ENCODE data around the gene CUX1. TPM values are rescaled to one million over a fixed set of nuclear protein-coding genes. Genes with fewer than 3 reads are reported as not detected.
"Not testable (repeated sequence)": the region's sequence is repeated elsewhere in the genome, so short reads cannot be mapped to it uniquely, and the experiment has no call there.

The CUX1 gene
- total RNA-seq, 1 experiment from 2014 or later = 49.8 TPM

DNA sequence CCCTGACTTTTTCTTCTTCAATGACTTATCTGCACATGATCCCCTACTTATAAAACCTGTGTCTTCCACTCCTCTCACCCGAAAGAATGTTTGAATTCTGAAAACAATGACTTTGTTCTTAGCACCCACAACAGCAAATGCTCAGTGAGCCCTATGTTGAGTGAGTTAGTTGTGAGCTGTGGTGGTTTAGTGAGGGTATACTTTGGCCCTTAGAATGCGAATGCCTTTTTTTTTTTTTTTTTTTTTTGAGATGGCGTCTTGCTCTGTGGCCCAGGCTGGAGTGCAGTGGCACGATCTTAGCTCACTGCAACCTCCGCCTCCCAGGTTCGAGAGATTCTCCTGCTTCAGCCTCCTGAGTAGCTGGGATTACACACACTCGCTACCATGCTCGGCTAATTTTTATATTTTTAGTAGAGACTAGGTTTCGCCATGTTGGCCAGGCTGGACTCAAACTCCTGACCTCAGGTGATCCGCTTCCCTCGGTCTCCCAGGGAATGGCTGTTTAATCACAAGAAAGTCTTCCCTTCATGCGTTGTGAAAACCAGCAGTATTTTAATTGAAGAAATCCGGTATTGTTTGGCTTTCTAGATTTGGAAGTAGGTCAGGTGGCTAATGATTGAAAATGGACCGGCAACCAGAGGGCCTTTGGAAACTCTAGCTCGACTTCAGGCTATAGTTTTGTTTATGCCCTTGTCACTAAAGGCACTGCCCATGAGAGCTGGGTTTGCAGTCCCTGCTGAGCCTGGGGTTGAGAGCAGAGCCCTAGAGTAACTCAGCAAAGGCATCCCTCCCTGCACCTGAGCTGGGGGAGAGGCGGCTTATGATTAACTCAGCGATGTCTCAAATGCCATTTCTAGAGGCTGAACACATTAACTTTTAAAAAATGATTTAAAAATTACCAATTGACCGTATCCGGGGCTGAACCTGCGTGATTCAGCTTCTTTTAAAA is 41.3 kb downstream of the CUX1 start:
- Histone ChIP-seq H3K27me3 (replicated peaks) (no peaks in the 10 kb centered on the region), H3K4me1 (replicated peaks) (peaks cover 7% of the 10 kb centered on the region), H3K36me3 (no peaks in the 10 kb centered on the region; the same call in 1 of the 2 replicates), H3K27ac (no peak overlapping the region), H3K9me3 (replicated peaks) (no peaks in the 10 kb centered on the region), H3K4me3 (no peak overlapping the region)
- no peak for DNase-seq (ENCODE audit: low read depth in 1 of 2, low spot score in 2 of 2)

- H3K9me3 ChIP-seq (replicated peaks) = no peaks in the 10 kb centered on the region
- H3K27me3 ChIP-seq (replicated peaks) = no peaks in the 10 kb centered on the region
- H3K4me3 ChIP-seq = no peak overlapping the region
- peaks cover 7% of the 10 kb centered on the region for H3K4me1 ChIP-seq (replicated peaks)
- no peak for DNase-seq (ENCODE audit: low read depth in 1 of 2, low spot score in 2 of 2)
- H3K27ac ChIP-seq = no peak overlapping the region
- H3K36me3 ChIP-seq = no peaks in the 10 kb centered on the region; the same call in 1 of the 2 replicates
These were observed 42.1 kb downstream of the CUX1 start for GRCh38 chr7:101859411-101860106.

- Histone ChIP-seq H3K27ac (no peak overlapping the region), H3K4me3 (no peak overlapping the region), H3K36me3 (peaks cover 4% of the 10 kb centered on the region; the same call in 1 of the 2 replicates), H3K27me3 (replicated peaks) (no peaks in the 10 kb centered on the region), H3K9me3 (replicated peaks) (no peaks in the 10 kb centered on the region), H3K4me1 (replicated peaks) (peaks cover 7% of the 10 kb centered on the region)
- no peak for DNase-seq (ENCODE audit: low read depth in 1 of 2, low spot score in 2 of 2)
These were observed 43.1 kb downstream of the CUX1 start for GRCh38 chr7:101860316-101861217.

DNA sequence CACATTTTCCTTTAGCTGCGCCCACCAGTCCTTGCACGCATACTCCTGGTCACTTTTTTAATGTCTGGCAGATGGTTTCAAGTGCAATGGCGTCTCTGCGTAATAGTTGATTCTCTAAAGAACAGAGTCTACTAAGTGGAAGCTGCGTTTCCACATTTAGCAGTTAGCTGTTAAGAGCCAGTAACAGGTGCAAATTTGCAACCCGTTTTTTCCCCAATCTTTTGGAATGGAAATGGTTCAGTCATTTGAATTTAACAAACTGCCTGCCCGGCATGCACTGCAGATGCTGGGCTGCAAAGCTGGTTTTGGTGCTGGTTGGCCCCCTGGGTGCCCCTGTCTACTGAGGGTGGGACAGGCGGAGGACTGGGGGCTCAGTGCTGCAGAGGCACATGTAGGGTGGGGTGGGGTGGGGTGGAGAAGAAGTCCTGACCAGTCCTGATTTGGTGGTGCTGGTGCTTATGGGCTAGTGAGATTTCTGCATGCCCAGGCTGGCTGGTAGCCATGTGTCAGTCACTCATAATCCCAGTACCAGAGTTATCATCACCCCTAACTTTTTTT is 43.9 kb downstream of the CUX1 start:
- H3K27me3 ChIP-seq (replicated peaks) = no peaks in the 10 kb centered on the region

DNA sequence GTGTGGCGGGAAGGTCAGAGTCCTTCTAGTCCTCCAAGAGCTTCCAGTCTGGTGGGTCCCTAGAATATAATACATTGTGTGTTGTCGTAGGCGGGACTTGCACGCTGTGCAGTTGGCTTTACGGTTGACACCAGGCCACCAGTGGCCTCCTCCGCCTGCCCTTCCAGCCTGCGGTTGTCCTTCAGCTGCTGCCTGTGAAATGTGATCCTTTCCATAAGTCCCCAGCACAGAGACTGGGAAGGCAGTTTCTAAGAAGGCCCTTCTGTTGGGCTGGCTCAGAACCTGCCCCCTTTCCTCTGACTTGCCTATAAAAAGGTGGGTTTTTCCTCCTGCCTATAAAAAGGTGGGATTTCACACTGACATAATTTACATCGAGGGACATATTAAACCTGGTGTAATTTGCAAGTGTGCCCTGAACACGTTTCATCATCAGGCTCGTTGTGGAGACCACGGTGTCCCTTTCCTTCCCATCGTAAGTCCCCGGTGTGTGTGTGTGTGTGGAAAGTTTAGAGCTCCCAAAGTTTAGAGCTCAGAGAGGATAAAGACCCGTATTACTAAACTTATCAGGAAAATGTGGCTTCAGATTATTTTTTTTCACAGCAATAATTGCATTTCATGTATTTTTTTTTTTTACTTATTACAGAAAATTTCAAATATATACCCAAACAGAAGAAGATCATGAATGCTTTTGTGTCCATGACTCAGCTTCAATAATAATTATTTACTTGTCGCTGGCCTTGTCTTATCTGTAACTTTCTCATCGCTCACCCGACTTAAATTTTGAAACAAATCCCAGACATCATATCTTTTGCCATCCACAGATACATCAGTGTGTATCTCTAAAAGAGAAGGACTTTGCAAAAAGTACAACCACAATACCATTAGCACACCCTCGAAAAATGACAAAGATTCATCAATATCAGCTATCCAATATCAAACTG is 45.1 kb downstream of the CUX1 start:
- Histone ChIP-seq H3K27me3 (replicated peaks) (no peaks in the 10 kb centered on the region), H3K9me3 (replicated peaks) (no peaks in the 10 kb centered on the region), H3K36me3 (0 out of 2 replicates have a peak, but pooled peaks cover 4% of the 10 kb centered on the region), H3K27ac (no peak overlapping the region), H3K4me1 (replicated peaks) (no peaks in the 10 kb centered on the region), H3K4me3 (no peak overlapping the region)
- DNase-seq (ENCODE audit: low read depth in 1 of 2, low spot score in 2 of 2) = no peak

More for the DNA sequence above, 43.9 kb downstream of the CUX1 start:
- no peak for DNase-seq (ENCODE audit: low read depth in 1 of 2, low spot score in 2 of 2)
- Histone ChIP-seq H3K9me3 (replicated peaks) (no peaks in the 10 kb centered on the region), H3K4me3 (no peak overlapping the region), H3K27ac (no peak overlapping the region), H3K36me3 (0 out of 2 replicates have a peak, but pooled peaks cover 4% of the 10 kb centered on the region), H3K4me1 (replicated peaks) (peaks cover 5% of the 10 kb centered on the region)

DNA sequence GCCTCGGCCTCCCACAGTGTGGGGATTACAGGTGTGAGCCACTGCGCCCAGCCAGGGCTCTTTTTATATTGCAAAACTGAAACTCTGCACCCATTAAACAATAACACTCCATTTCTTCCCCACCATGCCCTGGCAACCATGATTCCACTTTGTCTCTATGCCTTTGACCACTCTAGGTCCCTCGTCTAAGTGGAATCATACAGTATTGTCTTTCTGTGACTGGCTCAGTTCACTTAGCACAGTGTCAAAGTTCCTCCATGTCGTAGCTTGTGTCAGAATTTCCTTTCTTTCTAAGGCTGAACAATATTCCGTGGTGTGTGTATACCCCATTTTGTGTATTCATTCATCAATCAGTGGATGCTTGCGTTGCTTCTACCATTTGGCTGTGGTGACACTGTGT is 46.2 kb downstream of the CUX1 start:
- no peaks in the 10 kb centered on the region for H3K4me1 ChIP-seq (replicated peaks)
- no peaks in the 10 kb centered on the region for H3K27me3 ChIP-seq (replicated peaks)
- 0 out of 2 replicates have a peak, but pooled peaks cover 4% of the 10 kb centered on the region for H3K36me3 ChIP-seq
- DNase-seq (ENCODE audit: low read depth in 1 of 2, low spot score in 2 of 2) = no peak
- H3K4me3 ChIP-seq = no peak overlapping the region
- no peaks in the 10 kb centered on the region for H3K9me3 ChIP-seq (replicated peaks)
- H3K27ac ChIP-seq = no peak overlapping the region

GRCh38 chr7:101864039-101864438 is 46.6 kb downstream of the CUX1 start:
- no peaks in the 10 kb centered on the region for H3K27me3 ChIP-seq (replicated peaks)
- H3K4me3 ChIP-seq = no peak overlapping the region
- no peak for DNase-seq (ENCODE audit: low read depth in 1 of 2, low spot score in 2 of 2)
- H3K36me3 ChIP-seq = 0 out of 2 replicates have a peak, but pooled peaks cover 4% of the 10 kb centered on the region
- H3K9me3 ChIP-seq (replicated peaks) = no peaks in the 10 kb centered on the region
- no peak overlapping the region for H3K27ac ChIP-seq
- H3K4me1 ChIP-seq (replicated peaks) = no peaks in the 10 kb centered on the region

GRCh38 chr7:101865031-101865430 is 47.6 kb downstream of the CUX1 start:
- no peak for DNase-seq (ENCODE audit: low read depth in 1 of 2, low spot score in 2 of 2)
- Histone ChIP-seq H3K27me3 (replicated peaks) (no peaks in the 10 kb centered on the region), H3K4me1 (replicated peaks) (peaks cover 3% of the 10 kb centered on the region; the same call in 1 of the 2 replicates), H3K4me3 (no peak overlapping the region), H3K9me3 (replicated peaks) (no peaks in the 10 kb centered on the region), H3K36me3 (0 out of 2 replicates have a peak, but pooled peaks cover 4% of the 10 kb centered on the region), H3K27ac (no peak overlapping the region)

- Histone ChIP-seq H3K36me3 (0 out of 2 replicates have a peak, but pooled peaks cover 4% of the 10 kb centered on the region), H3K4me1 (replicated peaks) (peaks cover 3% of the 10 kb centered on the region; the same call in 1 of the 2 replicates), H3K9me3 (replicated peaks) (no peaks in the 10 kb centered on the region), H3K4me3 (no peak overlapping the region), H3K27me3 (replicated peaks) (no peaks in the 10 kb centered on the region), H3K27ac (no peak overlapping the region)
- DNase-seq (ENCODE audit: low read depth in 1 of 2, low spot score in 2 of 2) = no peak
These were observed 48.0 kb downstream of the CUX1 start for GRCh38 chr7:101865455-101865854.

GRCh38 chr7:101866328-101866727 is 48.9 kb downstream of the CUX1 start:
- Histone ChIP-seq H3K9me3 (replicated peaks) (no peaks in the 10 kb centered on the region), H3K27ac (no peak overlapping the region), H3K4me3 (no peak overlapping the region), H3K4me1 (replicated peaks) (peaks cover 3% of the 10 kb centered on the region; the same call in 1 of the 2 replicates), H3K27me3 (replicated peaks) (no peaks in the 10 kb centered on the region), H3K36me3 (0 out of 2 replicates have a peak, but pooled peaks cover 4% of the 10 kb centered on the region)
- no peak for DNase-seq (ENCODE audit: low read depth in 1 of 2, low spot score in 2 of 2)

DNA sequence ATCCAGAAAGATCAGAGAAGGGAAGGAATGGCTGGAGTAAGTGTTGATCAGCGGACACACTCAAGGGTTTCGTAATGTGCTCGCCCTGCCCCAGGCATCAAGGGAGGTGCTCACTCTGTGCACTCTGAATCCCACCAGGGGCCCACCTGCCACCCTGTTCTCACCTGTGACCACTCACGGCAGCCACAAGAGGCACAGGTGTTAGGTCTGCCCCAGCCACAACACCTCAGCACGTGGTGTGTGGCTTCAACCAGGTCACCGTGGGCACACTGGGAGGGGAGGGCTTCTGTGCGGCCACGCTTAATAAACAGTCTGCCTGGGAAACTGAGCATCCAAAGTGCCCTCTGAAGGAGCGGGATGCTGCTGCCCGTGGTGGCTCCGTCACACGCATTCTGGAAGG is 49.8 kb downstream of the CUX1 start:
- no peak overlapping the region for H3K4me3 ChIP-seq
- no peaks in the 10 kb centered on the region for H3K9me3 ChIP-seq (replicated peaks)
- H3K27ac ChIP-seq = no peak overlapping the region
- no peak for DNase-seq (ENCODE audit: low read depth in 1 of 2, low spot score in 2 of 2)
- H3K4me1 ChIP-seq (replicated peaks) = peaks cover 3% of the 10 kb centered on the region; the same call in 1 of the 2 replicates
- 0 out of 2 replicates have a peak, but pooled peaks cover 4% of the 10 kb centered on the region for H3K36me3 ChIP-seq
- H3K27me3 ChIP-seq (replicated peaks) = no peaks in the 10 kb centered on the region

DNA sequence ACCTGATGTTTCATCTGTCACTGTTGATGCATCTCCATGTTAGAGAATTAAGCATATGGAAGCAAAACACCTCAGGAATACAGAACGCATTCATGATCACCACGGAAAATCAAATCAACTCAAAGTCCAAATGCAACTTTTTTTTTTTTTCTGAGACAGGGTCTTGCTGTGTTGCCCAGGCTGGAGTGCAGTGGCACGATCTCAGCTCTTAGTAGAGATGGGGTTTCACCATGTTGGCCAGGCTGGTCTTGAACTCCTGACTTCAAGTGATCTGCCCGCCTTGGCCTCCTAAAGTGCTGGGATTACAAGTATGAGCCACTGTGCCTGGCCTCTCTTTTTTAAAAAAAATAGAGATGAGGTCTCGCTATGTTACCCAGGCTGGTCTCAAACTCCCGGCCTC is 50.3 kb downstream of the CUX1 start:
- H3K9me3 ChIP-seq (replicated peaks); DNase-seq (ENCODE audit: low read depth in 1 of 2, low spot score in 2 of 2); H3K4me1 ChIP-seq (replicated peaks); H3K36me3 ChIP-seq; H3K4me3 ChIP-seq; H3K27me3 ChIP-seq (replicated peaks); H3K27ac ChIP-seq: not testable (repeated sequence)

Data from SJSA1 (cell line).